Measurements from ENCODE around the gene BCO2.
"Not testable (repeated sequence)": the region's sequence is repeated elsewhere in the genome, so short reads cannot be mapped to it uniquely, and the experiment has no call there.

Gene BCO2, protein sequence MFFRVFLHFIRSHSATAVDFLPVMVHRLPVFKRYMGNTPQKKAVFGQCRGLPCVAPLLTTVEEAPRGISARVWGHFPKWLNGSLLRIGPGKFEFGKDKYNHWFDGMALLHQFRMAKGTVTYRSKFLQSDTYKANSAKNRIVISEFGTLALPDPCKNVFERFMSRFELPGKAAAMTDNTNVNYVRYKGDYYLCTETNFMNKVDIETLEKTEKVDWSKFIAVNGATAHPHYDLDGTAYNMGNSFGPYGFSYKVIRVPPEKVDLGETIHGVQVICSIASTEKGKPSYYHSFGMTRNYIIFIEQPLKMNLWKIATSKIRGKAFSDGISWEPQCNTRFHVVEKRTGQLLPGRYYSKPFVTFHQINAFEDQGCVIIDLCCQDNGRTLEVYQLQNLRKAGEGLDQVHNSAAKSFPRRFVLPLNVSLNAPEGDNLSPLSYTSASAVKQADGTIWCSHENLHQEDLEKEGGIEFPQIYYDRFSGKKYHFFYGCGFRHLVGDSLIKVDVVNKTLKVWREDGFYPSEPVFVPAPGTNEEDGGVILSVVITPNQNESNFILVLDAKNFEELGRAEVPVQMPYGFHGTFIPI

DNA sequence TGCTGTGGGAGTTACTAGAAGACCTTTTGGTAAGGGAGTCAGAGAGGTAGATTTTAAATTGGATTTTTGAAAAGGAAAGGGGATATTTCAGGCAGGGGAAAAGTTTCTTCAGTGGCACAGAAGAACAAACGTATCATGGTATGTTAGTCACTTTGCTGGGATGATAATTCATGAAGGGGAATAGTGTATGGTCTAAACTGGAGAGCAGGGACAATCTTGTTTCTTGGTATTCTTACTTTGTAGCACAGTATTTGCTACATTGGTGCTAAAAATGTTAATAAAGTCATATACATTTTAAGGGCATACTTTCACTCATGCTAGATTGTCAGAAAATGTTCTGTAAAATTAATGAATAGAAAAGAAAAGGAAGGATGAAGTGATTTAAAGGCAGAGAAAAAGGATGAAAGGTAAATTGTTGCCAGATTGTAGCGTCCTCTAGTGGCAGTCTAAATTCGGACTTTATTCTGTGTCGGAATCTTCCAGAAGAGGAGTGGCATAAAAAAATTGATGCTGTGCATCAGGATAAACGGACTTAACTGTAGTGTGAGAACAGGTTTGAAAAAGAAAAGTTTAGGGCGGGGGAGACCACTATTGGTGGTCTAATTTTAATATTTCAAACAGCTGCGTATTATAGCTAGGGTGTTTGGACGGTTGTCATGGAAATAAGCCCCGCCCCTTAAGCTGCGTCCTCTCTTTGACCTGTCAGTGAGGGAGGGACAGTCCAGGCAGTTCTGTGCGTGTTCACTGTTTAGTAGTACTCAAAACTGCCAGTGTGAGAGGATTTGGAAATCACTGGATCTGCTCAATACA, at the start of gene BCO2:
Gene BCO2 (plus strand): TSS at position 724 of the 810 bp plus-strand sequence. CDS start 90 bp downstream, outside the sequence.
- peak; percentile 31 for DNase-seq

DNA sequence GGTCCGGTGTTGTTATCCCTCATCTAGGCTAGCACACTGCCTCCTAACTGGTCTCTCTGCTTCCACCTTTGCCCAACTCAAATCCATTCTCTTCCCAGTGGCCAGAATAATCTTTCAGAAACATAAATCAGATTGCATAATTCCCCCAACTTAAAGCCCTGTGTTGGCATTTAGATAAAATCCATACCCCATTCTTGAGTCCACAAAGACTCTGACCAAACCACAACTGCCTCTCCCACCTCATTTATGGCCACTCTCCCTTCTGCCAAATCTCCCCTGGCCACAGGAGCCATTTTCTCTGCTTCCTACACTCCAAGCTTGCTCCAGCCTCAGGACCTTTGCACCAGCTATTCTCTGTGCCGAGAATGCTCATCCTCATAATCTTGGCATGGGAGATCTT, 48.3 kb upstream of the BCO2 start:
- no peak for DNase-seq

DNA sequence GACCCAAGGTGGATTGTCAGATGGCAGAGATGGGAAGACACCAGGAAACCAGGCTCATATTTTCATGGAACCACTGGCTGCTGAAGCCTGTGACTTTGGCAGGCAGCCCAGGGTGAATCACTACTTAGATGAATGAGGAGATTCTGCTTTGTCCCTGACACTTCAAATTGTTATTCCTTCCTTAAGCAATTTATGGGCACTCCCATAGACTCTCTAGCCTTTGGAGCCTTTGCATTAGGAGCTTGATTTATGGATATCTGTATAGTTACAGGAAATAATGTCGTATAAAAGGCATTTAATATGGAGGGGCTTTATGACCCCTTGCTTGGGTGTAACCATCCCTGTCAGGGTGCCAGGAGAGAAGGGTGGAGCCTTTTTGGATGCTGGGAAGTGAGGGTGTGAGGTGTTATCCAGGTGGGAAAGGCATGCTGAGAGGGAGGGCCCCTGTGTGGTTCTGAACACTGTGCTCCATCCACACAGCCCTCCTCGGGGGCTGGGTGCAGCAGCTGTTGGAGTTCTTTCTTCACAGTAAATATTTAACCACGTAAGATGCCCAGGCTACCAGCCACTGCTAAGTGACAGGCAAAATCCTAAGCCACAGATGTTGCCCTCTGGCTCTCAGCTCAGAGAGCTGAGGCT, 46.7 kb upstream of the BCO2 start:
- no peak for DNase-seq

DNA sequence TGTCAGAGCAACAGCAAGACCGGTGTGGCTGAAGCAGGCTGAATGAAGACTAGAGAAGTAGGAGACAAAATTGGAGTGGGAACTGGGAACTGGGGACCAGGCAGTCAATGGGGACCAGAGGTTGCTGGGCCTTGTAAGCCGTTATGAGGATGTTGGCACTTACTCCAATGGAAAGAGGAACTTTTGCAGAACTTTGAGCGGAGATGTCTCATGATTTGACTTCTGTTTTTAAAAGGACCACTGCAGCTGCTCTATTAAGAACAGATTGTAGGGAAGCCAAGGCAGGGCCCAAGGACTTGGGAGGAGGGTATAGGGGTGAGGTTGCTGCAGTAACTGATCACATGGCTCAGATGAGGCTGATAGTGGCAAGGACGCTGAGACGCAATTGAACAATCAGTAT, 45.7 kb upstream of the BCO2 start:
- no peak for DNase-seq

DNA sequence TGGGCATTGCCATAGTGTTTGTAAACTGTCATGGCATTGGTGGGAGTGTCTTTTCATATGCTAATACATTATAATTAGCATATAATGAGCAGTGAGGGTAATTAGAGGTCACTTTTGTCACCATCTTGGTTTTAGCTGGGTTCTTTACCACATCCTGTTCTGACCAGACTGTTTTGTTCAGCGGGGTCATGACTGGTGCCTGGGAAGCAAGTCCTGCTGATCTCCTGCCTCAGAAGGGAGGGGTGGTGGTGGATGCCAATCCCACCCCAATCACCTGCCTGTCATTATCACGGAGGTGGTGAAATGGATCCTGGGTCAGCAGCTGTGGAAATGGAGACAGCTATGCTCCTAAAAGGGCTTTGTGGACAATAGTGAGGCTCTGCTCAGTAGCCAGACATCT, 42.6 kb upstream of the BCO2 start:
- peak; percentile 19 for DNase-seq

DNA sequence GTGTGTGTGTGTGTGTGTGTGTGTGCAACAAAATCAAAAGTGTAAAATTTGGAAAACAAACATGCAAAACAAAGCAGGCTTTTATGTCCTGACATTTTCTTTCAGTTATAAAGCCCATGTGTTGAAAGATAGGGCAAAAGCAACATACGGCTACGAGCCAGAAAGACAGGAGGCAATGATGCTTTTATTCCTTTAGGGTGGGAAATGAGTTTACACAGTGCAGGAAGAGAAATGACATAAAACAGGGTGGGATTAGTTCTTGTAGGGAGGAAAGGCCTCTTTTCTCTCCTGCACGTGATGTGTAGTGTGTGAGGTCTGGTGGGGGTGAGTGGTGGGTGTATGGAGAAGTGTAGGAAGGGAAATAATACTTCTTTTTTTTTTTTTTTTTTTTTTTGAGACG, 40.8 kb upstream of the BCO2 start:
- DNase-seq, result no peak

DNA sequence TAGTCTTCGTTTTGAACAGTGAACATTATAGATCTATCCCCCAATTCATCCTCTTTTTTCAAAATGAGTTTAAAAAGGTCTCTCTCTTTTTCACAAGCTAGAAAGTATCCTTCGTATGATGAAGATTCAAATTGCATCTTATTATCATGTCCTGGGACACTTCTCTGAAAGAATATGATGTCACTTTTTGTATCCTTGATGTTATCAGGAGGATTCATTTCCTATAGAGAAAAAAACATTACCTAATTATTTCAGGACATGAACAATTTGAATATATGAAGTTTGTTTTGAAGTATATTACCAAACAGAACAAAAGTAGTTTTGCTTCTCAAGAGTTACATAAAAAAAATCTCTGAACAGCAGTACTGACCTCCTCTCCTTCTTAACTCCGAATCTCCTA, 31.7 kb upstream of the BCO2 start:
- no peak for DNase-seq

DNA sequence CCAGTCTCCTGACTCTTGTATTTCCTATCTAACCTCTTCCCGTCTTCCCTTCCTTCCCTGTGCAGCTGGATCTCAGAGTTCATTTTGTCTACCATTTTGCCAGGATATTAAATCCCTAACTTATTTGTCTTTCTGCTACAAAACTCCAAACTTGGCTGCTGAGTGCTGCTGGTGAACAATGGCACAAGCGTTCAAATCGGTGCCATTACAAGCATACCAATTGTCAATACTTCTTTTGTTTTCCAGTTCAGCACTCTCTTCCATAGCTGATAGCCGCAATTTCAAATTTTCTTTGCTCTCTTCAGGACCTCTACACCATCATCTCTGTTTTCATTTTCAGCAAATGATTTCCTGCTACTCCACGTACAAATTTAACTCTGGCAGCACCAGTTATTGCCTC, 24.8 kb upstream of the BCO2 start:
- DNase-seq, result no peak

DNA sequence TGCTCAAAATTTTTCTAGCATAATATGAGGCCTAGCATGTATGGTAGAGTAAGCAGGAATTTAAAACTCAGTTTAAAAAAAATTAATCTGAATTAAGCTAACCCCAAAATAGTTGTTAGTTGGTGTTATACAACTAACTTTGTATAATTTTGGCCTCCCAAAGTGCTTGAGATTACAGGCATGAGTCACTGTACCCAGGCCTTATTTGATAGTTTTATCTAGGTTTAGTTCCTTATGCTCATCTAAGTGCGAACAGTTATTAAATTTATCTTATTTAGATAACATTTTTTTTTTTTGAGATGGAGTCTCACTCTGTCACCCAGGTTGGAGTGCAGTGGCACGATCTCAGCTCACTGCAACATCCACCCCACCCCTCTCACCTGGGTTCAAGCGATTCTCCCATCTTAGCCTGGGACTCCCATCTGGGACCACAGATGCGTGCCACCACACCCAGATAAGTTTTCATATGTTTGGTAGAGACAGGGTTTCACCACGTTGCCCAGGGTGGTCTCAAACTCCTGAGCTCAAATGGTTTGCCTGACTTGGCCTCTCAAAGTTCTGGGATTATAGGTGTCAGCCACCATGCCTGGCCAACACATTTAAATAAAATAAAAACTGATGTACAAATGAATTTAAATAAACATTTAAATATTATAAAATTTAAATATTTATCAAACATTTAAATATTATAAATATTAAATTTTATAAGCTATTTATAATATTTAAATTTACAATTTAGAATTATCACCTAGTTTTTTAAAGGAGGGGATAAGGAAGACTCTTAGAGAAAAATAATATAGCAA, 19.0 kb upstream of the BCO2 start:
- no peak for DNase-seq

DNA sequence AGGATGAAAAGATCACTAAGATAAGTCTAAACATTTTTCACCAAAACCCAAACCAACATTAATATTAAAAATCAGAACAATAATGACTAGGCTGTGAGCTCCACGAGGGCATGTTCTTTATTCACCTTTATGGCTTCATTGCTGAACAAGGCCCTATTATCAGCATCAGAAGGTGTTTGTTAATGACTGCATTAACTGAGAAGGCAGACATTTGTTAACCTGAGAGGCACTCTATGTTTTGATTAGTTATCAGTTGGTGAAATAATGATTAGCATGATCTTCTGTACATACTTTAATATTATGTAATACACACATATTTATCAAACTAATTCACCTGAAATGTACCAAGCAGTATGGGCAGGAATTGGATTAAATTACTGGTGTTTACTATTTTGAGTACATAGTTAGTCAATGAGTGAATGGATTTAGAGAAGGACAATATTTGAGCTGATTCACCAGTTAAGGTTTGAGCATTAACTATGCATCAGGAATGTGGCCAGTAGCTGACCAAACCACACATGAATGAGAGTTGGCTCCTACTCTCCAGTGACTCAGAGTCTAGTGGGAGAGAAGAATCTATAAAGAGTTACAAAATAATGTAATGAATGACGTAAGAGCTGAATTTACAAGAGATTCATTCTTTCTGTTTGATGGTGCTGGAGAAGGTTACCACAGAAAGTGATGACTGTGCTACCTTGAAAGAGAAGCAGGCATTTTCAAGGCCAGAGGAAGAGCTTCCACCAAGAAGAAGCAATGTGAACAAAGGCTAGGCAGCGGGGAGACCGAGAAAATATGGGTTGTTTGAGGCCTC, 18.2 kb upstream of the BCO2 start:
- DNase-seq, result no peak

DNA sequence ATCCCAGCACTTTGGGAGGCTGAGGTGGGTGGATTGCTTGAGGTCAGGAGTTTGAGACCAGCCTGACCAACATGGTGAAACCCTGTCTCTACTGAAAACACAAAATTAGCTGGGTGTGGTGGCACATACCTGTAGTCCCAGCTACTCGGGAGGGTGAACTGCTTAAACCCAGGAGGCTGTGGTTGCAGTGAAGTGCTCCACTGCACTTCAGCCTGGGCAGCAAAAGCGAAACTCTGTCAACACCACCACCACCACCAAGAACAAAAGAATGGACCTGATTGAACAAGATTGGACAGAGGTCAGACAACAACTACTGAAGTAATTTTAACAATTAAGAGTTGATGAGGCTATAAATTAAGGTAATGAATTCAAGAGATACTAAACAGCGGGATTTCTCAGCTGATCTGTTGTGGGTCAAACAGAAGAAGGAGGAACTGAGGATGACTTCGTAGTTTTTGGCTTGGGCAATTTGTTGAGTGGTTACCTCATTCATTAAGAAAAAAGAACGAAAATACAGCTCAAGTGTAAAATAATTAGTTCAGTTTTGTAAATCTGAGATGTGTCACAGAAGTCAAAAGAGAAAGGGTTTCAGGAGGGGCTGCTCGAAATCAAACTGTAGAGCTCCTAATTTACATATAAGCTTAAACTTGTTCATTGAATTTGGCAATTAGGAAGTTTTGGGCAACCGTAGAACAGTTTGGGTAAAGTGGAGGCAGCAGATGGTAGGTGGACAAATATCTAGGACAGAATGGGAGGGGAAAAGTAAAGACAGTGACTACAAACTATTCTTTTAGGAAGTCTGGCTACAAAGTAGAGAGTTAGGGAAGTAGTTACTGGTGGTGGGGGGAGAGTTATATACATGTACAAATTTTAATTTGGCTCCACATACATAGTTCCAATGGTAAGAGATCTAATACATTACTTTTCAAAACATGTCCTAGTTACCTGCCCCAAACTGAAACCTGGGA, 15.9 kb upstream of the BCO2 start:
- no peak for DNase-seq

DNA sequence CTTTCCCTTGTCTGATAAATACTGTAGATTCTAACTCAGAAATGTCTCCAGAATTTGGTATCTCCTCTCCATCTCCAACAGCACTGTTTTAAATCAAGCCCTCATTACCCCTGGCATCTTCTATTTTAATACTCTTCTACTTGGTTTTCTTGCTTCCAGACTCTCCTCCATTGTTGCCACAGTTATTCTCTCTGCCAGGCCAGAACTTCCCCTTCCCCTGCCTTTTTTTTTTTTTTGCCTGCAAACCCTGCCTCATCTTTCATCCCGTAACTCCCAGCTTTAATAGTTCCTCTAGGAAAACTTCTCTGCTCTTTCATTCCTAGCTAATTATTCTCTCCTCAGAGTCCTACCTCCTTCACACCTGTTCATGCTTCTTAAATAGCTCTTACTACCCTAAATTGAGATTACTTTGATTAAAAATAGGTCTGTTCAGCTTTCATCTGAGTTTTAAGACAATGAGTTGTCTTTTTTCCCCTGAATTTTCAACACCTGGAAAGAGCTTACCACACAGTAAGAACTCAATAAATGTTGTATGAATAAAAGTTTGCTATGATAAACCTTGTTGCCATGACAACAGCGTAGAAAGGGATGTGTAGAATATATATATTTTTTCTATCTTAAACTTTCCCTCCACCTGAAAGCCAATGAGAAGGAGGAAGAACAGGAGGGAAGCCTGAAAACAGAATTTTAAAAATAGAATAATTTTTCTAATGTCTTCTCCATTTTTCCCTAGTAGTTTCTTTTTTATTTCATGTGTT, 15.0 kb upstream of the BCO2 start:
- DNase-seq, result no peak

DNA sequence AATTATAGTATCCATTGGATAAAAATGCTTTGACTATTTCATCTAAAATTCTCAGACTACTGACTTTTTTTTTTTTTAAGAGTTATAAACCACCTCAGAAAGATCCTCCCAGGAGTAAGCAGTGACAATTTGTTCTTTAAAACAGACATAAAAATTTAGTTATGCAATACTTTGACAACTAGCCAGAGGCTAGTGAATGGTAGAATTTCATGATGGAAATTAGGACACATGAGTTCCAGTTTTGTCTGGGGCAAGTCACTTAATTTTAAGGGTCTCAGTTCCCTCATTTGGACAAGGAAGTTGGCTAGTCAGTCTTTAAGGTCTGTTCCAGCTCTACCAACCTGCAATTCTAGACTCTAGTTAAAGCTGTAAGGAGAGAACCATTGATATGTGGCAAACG, 14.3 kb upstream of the BCO2 start:
- no peak for DNase-seq

DNA sequence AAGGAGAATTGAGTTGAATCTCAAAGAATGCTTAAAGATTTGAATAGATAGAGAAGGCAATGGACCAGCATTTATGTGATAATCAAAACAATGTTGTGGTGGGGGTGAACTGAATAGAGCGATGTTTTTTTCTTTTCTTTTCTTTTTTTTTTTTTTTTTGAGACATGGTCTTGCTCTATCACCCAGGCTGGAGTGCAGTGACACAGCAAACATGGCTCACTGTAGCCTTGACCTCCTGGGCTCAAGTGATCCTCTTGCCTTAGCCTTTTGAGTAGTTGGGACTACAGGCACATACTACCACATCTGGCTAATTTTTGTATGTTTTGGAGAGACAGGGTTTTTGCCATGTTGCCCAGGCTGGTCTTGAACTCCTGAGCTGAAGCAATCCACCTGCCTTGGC, 13.1 kb upstream of the BCO2 start:
- DNase-seq, result not testable (repeated sequence)

DNA sequence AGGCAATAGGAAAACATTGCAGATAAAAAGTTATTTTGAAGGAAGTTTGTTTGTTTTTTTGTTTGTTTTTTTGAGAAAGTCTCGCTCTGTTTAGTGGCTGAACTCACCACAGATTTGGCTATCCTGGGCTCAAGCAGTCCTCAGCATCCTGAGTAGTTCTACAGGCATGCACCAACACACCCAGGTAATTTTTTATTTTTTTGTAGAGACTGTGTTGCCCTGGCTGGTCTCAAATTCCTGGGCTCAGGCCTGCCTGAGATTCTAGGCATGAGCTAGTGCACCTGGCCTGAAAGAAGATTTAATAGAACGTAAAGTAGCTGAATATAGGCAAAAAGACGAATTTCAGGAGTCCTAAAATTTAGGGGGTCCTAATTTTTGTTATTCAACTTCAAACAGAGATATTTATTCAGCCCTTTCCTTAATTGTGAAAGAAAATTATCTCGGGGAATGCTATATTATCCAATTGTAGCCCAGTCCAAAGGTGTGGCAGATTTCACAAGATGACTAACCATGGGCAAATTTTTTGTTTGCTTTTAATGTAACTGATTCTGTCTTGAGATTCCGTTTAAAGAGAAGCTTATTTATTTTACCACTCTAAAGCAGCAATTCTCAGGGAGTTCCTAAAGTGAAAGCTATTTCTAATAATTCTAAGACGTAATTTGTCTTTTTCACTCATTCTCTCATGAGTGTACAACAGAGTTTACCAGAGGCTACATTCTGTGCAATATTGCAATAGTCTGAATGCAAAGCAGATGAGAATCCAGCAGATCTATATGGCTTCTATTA, 12.4 kb upstream of the BCO2 start:
- no peak for DNase-seq

DNA sequence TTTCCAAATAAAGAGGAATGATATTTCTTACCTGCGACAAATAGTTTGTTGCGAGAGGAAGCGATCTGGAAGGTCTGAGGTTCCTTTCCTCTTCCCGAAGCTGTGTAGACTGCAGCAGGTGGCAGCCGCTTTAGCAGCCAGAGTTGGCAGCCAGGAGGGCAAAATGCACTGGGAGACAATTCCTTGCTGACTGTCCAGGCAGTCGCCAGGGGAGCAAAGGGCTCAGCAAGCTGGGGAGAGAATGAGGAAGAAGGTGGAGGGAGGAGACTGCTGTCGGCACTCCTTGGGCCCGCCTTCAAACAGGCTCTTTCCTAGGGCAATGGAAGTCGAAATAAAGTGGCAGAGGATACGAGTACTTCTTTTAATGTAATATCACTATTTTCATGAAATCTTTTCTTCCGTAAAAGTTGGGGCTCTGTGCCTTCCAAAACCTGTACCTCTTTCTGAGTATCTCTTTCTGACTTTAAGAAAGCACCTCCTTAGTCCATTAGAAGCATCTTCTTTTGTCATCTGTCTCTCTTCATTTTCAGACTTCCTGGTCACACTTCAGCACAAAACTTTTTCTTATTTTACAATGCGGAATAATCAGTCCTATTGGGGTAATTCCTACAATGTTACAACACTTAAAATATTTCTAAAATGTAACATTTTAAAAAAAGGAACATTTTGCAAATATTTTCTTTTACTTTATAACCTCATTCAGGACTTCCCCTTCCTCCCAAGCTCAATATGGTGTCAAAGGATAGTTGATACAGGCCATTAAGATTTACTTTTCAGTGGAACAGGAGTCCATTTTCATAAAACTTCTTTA, 11.2 kb upstream of the BCO2 start, which contains the start of gene IL18:
Gene IL18 (minus strand): TSS at position 220 of the 811 bp plus-strand sequence. CDS start 9,041 bp downstream, outside the sequence.
- DNase-seq, result peak; percentile 62

DNA sequence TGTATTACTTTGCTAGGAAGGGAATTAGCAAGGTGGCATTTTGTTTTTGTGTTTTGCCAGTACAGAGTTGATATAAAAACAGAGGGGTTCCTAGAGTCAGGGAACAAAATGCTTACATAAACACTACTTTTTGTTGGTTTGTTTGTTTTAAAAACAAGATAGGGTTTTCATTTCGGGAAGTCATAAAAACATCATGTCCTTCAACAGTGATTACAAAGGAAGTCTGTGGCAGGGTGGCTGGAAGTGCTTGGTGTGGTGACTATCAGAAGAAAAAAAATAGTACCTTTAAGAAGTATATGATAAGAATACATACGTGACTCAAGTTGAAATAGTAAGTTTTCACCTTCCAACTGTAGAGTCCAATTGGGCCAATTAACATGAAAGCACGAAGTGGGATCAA, 10.3 kb upstream of the BCO2 start:
- no peak for DNase-seq

DNA sequence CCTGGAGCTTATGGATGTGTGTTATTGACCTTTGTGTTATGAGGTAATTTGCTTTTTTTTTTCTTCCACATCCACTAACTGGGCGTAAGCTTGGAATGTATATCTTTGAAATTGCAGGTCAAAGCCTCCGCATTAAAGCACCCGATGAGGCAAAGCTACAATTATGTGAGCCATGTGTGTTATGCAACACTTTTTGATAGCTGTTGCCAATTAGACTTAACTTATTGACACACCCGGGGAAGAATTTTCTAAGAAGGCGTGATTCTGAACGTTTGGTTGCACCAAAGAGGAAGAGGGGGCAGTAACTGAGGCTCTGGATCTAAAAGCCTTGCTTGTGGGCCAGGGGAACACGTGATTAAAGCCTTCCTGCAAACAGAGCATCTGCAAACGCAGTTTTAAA, 8.8 kb upstream of the BCO2 start:
- no peak for DNase-seq
